Stimulated activated naive CD4-positive, alpha-beta T cell treated with Interleukin-2 at 50 U/mL for 16 hours (primary cell): ENCODE data around the gene MYH10.

Experiments
- DNase-seq: peaks from one replicate; lab custom pipeline; 2025; lab: John Stamatoyannopoulos, UW

Gene MYH10

GRCh38 chr17:8609910-8610309 lies 20.6 kb downstream of the MYH10 start:
- no peak for DNase-seq

DNA sequence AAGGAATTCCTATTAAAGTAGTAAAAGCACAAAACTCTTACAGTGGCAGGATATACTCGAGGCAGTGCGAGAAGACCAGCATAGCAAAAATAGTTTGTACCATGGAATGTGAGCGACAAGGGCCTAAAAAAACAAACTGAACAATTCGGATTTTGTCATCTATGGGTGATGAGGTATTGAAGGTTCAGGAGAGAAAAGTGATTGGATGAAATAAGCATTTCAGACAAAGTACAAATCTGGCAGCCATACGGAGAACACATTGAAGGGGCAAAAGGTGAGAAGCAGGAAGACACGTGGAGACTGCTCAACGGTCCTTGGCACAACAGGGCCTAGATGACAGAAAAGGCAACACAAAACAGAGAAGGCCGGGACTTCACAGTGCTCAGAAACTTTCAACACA lies 22.5 kb downstream of the MYH10 start:
- no peak for DNase-seq

GRCh38 chr17:8606401-8606800 lies 24.1 kb downstream of the MYH10 start:
- no peak for DNase-seq

GRCh38 chr17:8602679-8603078 lies 27.8 kb downstream of the MYH10 start:
- no peak for DNase-seq

DNA sequence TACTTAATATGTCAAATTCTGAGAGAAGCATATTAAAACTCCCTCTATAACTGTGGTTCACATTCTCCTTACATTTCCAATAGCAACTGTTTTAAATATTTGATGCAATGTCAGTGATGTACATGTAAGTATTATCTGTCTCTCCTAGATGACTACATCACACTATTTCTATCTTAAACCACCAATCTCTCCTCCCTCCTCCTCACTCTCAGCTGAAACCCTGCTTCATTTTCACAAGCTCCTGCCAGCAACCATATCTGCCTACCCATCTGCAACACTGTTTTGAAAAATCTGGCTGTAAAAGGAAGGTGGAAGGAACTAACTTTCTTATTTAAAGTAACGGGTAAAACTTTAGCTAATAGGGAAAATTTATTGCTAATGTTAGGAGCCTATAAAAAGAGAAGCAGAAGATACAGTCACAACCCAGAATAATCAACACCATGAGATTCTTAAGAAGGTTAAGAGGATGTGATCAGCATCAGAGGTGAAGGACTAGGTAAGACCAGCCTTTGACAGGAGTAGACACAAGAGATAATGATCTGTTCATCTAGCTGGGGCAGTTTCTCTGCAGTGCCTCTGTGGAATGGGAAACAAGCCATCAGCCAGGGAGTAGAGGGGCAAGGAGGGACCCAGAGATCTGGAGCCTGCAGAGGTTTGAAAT lies 31.0 kb downstream of the MYH10 start:
- DNase-seq: no peak

DNA sequence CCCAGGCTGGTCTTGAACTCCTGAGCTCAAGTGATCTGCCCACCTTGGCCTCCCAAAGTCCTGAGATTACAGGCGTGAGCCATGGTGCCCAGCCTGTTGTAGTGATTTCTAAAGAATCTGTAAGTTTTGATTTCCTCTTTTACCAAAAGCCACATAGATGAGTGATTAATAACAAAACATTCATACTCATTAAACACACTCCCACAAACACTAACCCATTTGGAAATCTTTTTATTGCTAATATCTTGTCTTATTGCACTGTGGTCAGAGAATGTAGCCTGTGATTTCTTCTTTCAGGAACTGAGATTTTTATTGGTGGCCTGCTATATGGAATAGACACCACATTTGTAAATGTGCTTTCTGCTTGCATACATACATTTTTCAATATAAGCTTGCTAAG lies 31.6 kb downstream of the MYH10 start:
- no peak for DNase-seq

- no peak for DNase-seq
Measured at GRCh38 chr17:8593830-8594229, 36.7 kb downstream of the MYH10 start.

- no peak for DNase-seq
Measured at GRCh38 chr17:8593276-8593675, 37.2 kb downstream of the MYH10 start.

DNA sequence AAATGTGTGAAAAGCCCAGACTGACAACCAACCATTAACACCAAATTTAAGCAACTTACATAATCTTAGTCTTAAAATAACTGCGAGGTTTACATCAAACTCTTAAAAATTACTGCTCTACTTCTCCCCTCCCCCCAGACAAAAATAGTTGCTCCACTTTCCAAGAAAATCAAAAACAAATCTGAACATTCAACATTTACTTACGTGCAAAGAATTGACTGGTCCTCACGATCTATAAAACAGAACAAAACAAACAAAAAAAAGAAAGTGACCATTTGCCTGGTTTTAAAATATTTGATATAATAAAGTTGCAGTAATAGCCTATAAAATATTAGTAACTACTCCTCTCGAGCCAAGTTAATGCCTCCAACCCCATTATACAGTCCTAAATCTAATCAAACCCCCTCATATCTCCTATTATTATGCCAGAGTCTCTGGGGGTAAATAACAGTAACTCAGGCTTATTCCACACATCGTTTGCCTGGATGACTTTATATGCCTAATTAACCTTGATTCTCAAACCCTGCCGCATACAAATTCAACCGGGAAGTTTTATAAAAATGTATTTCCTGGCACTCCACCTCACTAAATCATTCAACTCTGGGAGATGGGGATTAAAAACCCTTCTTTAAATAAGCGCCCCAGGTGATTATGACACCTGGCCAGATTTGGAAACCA lies 41.5 kb downstream of the MYH10 start:
- no peak for DNase-seq

GRCh38 chr17:8586766-8587165 lies 43.8 kb downstream of the MYH10 start:
- no peak for DNase-seq

DNA sequence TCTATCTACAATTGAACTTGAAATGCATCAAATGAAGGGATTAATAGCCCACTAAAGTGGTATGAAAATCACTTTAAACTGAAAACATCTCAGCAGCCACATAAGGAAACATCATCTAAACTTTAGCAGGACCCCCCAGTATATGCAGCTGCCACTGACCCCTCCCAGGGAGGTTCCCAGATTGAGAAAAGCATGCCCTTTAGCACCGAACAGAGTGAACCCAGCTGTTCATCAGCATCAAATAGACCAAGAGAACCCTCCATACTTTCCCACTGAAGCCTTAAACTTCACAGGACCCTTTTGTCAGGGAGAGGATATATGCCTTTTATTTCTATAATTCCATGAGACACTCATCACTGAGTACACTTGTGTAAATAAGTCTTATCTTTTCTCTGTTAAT lies 44.6 kb downstream of the MYH10 start:
- no peak for DNase-seq

GRCh38 chr17:8583954-8584353 lies 46.6 kb downstream of the MYH10 start:
- DNase-seq: no peak

GRCh38 chr17:8580952-8581658 lies 49.4 kb downstream of the MYH10 start:
- no peak for DNase-seq

DNA sequence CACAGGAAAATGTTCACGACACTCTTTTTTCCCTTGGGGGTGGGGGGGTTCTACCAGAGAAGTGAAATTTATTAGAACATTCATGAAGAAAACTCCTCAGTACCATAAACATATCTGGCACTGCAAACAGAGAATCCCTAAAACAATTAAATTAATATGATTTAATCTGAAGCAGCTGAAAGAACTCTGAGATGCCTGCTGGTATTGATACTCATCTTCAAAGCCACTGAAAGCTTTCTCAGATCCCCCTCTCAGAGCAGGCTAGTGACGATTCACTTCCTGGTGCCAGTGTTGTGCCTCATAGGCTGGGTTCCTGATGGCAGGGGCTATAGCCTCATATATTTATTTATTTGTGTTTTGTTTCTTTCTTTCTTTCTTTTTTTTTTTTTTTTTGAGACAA lies 52.7 kb downstream of the MYH10 start:
- no peak for DNase-seq

DNA sequence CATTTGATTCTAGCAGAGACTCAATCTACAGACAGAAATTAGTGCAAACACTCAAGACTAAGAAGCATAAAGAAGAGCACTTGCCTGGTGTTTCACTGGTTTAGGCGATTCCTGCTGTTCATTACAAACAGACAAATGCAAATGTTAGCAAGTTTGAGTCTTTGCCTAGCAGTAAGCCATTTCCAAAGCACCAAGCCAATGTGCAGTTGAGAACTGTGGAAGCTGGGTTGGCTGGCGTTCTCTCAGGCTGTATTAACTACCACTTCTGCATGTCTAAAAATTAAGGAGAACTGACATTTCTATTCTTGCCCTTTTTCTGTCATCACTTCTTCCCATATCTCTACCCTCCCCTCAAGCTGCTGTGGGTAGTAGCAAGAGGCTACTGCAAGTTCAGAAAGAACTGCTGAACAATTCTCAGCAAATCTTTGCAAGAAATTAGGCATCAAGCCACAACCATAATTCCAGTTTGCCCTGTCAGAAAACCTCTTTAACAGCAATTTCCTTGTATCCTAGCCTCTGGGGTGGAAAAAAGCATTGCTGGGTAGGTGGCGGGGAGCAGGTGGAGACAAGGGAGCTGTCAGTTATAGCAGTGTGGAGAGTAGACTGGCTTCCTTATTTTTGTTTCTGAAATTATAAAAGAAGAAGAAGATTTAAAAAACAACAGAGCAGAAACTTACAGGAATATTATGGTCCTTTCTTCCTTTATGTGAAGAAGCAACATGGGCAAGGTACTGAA lies 53.8 kb downstream of the MYH10 start:
- no peak for DNase-seq

DNA sequence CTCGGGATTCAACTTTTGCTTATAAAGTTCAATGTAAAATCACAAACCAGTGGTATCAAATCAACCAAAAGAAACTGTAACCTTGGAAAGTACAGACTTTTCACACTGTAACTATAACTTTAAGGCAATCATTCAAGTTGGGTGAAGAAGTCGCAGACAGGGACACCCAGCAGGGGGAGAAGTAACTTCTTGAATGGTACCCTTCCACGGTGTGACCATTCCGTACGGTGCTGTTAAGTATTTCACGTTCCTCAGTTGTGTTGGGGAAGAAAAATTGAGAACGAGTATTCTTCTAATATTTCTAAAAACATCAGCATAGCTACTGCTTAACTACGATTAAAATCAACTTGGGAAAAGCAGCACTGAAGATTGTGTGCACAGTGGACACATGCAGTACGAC lies 55.8 kb downstream of the MYH10 start:
- DNase-seq: no peak

DNA sequence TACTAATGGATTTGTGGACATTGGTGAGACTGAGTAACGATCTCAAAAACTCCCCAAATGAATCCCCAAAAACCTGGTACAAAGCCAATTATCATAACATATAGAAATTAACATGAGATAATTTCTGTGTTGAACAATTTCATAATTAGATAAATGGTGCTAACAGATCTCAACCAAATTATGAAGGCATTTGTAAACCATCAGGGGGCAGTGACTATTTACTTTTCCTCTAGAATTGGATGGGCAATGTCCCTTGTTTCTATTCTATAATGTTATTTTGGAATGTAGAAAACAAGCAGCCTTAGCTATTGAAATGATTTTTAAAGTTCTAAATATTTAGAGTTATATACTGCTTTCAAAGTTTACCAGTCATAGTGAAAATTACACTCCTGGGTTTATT lies 57.8 kb downstream of the MYH10 start:
- DNase-seq: no peak

DNA sequence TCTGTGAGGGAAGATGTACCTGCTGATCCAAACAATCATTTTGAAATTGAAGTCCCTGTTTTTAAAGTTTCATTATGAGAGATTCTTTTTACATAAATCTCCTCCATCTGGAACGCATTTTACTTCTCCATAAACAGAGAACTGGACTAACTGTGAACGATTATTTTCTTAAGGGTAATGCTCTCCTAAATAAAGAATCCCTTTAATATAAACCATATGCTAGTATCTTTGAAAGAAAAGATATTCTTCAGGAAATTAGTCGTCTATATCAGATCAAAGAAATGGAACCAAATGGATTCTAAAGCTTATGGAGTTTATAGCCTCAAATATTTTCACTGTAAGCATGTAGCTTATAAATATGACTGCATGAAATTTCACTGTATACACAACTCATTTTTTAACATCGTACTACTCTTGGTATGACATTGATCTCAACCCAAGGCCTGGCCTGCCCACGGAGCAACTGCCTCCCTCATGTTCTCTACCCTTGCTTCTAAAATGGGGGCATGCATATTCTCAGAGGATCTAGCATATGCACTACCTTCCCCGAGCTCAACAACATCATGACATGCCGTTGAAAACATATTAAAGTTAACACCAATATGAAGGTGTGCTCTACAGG lies 66.4 kb downstream of the MYH10 start:
- no peak for DNase-seq

DNA sequence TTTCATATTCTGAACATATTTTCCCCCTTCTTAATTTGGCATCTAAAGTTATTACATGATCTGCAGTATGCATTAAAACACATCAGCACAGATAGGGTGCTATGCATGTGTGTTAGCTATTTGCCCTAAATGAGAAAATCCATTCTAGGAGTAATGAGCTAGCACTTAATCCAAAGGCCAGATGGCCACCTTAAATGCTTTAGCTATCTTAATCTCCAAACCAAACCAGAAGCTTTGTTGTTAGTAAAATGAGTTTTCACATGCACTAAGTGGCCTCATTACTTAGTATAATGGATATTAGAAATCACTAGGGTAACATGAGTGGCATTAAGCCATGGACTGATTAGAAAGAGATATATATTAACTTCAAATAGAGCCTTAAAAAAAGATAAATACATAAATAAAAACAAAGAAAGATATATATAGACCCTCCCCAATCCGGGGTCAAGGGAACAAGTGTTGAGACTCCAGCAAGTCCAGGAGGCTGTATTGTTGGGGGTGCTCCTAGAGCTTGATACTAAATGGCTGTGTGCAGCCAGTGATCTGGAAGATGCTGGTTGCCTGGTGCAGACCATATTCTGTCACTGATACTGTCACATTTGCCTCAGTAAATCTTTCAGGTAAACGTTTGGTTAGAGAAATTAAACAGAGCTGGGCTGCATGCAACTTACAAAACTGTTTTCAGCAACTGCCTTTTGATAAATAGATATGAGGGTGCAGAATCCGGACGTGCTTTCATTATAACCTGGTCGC lies 67.3 kb downstream of the MYH10 start:
- DNase-seq: no peak

DNA sequence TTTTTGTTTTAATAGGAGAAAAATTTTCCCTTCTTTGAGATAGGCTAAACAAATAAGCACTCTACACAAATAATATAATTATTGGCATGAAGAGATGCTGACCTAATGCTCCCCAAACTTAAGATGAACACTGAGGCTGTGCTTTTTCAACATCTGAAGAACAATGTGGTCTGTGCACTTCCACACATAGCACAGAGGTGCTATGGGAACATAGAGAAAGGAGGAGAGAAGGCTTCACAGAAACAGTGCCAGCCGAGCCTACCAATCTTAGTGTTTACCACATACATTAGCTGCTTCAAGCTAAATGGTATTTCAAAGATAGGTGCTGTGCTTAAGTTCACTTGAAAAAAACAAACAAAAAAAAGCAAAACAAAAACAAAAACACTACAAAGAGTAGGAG lies 72.4 kb downstream of the MYH10 start:
- no peak for DNase-seq

DNA sequence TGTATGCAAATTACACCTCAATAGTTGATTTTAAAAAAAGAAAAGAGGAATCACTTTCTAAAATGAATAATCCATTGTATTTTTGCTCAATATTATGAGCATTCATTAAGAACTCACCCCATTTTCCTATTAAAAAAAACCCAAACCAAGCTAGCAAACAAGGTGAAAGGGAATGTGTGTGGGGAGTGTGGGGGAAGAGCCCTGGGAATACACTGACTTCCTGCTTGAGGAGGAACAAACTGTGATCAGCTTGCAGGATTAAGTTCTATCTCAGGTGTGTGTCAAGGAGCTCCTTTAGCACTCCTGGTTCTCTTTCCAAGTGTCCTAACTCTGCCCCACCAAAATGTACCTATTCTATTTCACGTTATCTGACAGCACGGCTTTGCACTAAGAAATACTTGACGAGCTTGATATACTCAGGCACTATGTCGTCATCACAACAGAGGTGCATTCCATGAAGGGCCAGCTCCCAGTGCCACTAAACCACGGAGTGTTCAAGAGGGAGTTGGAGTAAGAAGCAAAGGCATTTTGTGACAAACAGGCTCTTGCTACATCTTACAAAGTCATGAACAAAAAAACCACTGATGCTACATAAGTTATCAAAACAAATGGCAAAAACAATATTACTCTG lies 73.2 kb downstream of the MYH10 start:
- DNase-seq: no peak
